OCI-M1 (cell line): ENCODE data around the gene MIS12.

Experiments used
- DNase-seq: peaks from one replicate; lab custom pipeline; 2025; lab: John Stamatoyannopoulos, UW

MIS12 gene

GRCh38 chr17:5535436-5535835 is 49.1 kb downstream of the MIS12 start:
- DNase-seq, result no peak

- no peak for DNase-seq
Observed at GRCh38 chr17:5536866-5537650, 50.7 kb downstream of the MIS12 start.

GRCh38 chr17:5539286-5539685 is 52.9 kb downstream of the MIS12 start:
- DNase-seq, result no peak

- DNase-seq, result no peak
Observed at GRCh38 chr17:5540321-5540720, 54.0 kb downstream of the MIS12 start.
